HepG2 (cell line): ENCODE data around the gene PCGF3. TPM values are rescaled to one million over a fixed set of nuclear protein-coding genes. Genes with fewer than 3 reads are reported as not detected.

ENCODE experiments used
- HDAC2 ChIP-seq: sonication (generic); formaldehyde crosslinking; IDR thresholded peaks from 2 replicates; pipeline ENCODE4 v1.4.0; 2020; ENCODE audit warnings: missing genetic modification reagents
- MBNL3 ChIP-seq: fragments of 250-450 bp; sonication (Bioruptor Pico); conservative IDR thresholded peaks from 2 replicates; pipeline ENCODE4 v1.8.0; 2022; ENCODE audit warnings: mild to moderate bottlenecking, inconsistent platforms
- NCOA1 ChIP-seq: sonication (generic); formaldehyde crosslinking; IDR thresholded peaks from 2 replicates; pipeline ENCODE4 v1.9.0; 2021; ENCODE audit warnings: missing genetic modification reagents
- RNF219 ChIP-seq: sonication (generic); formaldehyde crosslinking; IDR thresholded peaks from 2 replicates; pipeline ENCODE4 v1.5.0; 2020; ENCODE audit warnings: mild to moderate bottlenecking, missing genetic modification reagents
- SIX1 ChIP-seq: sonication (generic); formaldehyde crosslinking; IDR thresholded peaks from 2 replicates; pipeline ENCODE4 v1.4.0; 2020; ENCODE audit warnings: missing genetic modification reagents, borderline replicate concordance
- SPEN ChIP-seq: sonication (generic); formaldehyde crosslinking; IDR thresholded peaks from 2 replicates; pipeline ENCODE4 v1.5.1; 2020; ENCODE audit warnings: low read depth, mild to moderate bottlenecking, missing genetic modification reagents
- ZNF407 ChIP-seq: sonication (generic); formaldehyde crosslinking; IDR thresholded peaks from one replicate; pipeline ENCODE4 v1.5.1; 2020; ENCODE audit warnings: mild to moderate bottlenecking, missing genetic modification reagents; ENCODE audit errors: not compliant biosample characterization
- polyA plus RNA-seq, 8 experiments: library from polyadenylated mRNA; depleted of rRNA in 3 of 8; stranded (reverse) in 7 of 8; unstranded in 1 of 8; fragments of >200 nt; fragmentation: Illumina TruSeq in 4 of 8; extraction: Trizol in 4 of 8; gene quantifications; 2 replicates each; pipeline versions ENCODE4 v1.2.1 to v1.2.3, GENCODE V29; 2011 to 2016; ENCODE audit warnings: low read depth in 4 of 8, missing spikeins in 1 of 8, mixed read lengths in 1 of 8; ENCODE audit not compliant: insufficient read depth in 1 of 8
- total RNA-seq, 5 experiments: library from RNA; depleted of rRNA; stranded (reverse); fragments of >200 nt; fragmentation: Illumina TruSeq; extraction: Trizol; gene quantifications; 2 replicates each; pipeline ENCODE4 v1.2.3, GENCODE V29; 2016; ENCODE audit warnings: low read depth in 1 of 5
- TF ChIP-seq, protein P1 (sequence below): sonication (generic); formaldehyde crosslinking; IDR thresholded peaks from 2 replicates; pipeline ENCODE4 v1.5.1; 2020; ENCODE audit warnings: mild to moderate bottlenecking, missing genetic modification reagents, moderate library complexity

The PCGF3 gene
- total and polyA plus RNA-seq, 2 of the 13 experiments (the other 11 are each of a cell fraction or from before 2014, with no cell fraction given): 28.6 to 66.2 TPM

GRCh38 chr4:769511-769910, 63.9 kb downstream of the PCGF3 start (continued):
- TF ChIP-seq ZNF407 (CRISPR knock-in tag) (no peak), SIX1 (no peak), NCOA1 (CRISPR knock-in tag) (no peak), RNF219 (CRISPR knock-in tag) (no peak), HDAC2 (no peak), SPEN (CRISPR knock-in tag) (no peak), MBNL3 (CRISPR knock-in tag) (no peak)
- TF ChIP-seq, protein P1, sequence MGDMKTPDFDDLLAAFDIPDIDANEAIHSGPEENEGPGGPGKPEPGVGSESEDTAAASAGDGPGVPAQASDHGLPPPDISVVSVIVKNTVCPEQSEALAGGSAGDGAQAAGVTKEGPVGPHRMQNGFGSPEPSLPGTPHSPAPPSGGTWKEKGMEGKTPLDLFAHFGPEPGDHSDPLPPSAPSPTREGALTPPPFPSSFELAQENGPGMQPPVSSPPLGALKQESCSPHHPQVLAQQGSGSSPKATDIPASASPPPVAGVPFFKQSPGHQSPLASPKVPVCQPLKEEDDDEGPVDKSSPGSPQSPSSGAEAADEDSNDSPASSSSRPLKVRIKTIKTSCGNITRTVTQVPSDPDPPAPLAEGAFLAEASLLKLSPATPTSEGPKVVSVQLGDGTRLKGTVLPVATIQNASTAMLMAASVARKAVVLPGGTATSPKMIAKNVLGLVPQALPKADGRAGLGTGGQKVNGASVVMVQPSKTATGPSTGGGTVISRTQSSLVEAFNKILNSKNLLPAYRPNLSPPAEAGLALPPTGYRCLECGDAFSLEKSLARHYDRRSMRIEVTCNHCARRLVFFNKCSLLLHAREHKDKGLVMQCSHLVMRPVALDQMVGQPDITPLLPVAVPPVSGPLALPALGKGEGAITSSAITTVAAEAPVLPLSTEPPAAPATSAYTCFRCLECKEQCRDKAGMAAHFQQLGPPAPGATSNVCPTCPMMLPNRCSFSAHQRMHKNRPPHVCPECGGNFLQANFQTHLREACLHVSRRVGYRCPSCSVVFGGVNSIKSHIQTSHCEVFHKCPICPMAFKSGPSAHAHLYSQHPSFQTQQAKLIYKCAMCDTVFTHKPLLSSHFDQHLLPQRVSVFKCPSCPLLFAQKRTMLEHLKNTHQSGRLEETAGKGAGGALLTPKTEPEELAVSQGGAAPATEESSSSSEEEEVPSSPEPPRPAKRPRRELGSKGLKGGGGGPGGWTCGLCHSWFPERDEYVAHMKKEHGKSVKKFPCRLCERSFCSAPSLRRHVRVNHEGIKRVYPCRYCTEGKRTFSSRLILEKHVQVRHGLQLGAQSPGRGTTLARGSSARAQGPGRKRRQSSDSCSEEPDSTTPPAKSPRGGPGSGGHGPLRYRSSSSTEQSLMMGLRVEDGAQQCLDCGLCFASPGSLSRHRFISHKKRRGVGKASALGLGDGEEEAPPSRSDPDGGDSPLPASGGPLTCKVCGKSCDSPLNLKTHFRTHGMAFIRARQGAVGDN: peak; percentile 6; the same call in 1 of the 2 replicates
